Vagina (tissue), 2 donors: Measurements from ENCODE around the gene SUPT6H. TPM values are rescaled to one million over a fixed set of nuclear protein-coding genes. Genes with fewer than 3 reads are reported as not detected.

ENCODE experiments used
- DNase-seq, 2 donors: peaks; one replicate each; pipeline ENCODE4 v3.0.0-alpha.2; 2017; ENCODE audit errors: extremely low spot score in 2 of 2
- H3K27ac ChIP-seq: fragments of 200-600 bp; sonication (generic); one replicate; pipeline ENCODE4 v1.5.1; 2019
- H3K27me3 ChIP-seq: fragments of 200-600 bp; sonication (generic); one replicate; pipeline ENCODE4 v1.5.1; 2019
- H3K36me3 ChIP-seq, 2 donors: fragments of 200-600 bp; sonication (generic); one replicate each; pipeline ENCODE4 v1.5.1; 2017 to 2019
- H3K4me1 ChIP-seq: fragments of 200-600 bp; sonication (generic); one replicate; pipeline ENCODE4 v1.5.1; 2019
- H3K4me3 ChIP-seq, 2 donors: fragments of 200-600 bp; sonication (generic); 1 replicate in 1 of 2; 2 replicates in 1 of 2; pipeline ENCODE4 v1.5.1; 2016 to 2019
- H3K9me3 ChIP-seq: fragments of 200-600 bp; sonication (generic); one replicate; pipeline ENCODE4 v1.5.1; 2019
- POLR2A ChIP-seq, 2 donors: fragments of 450-650 bp; IDR thresholded peaks; one replicate each; pipeline ENCODE4 v1.6.1; 2017; ENCODE audit warnings: antibody characterized with exemption in 2 of 2, mild to moderate bottlenecking in 2 of 2, moderate library complexity in 2 of 2
- POLR2AphosphoS5 ChIP-seq, 2 donors: sonication (generic); formaldehyde crosslinking; IDR thresholded peaks; one replicate each; pipeline ENCODE4 v1.9.0; 2017; ENCODE audit warnings: antibody characterized with exemption in 2 of 2, mild to moderate bottlenecking in 2 of 2, low read depth in 1 of 2; ENCODE audit not compliant: insufficient read depth in 1 of 2
- intact Hi-C: fragments of 100-400 bp; cut with DNase I; formaldehyde crosslinking; loops from one replicate; pipeline ENCODE4 v1.15.1; 2023
- total RNA-seq: library from RNA; depleted of rRNA; stranded (reverse); fragments of >200 nt; gene quantifications from one replicate; pipeline ENCODE4 v1.2.3, GENCODE V29; 2016
- TF ChIP-seq, protein P1 (sequence below), 3 experiments: fragments of 450-650 bp in 2 of 3; fragments of 200-600 bp in 1 of 3; sonication (generic) in 1 of 3; IDR thresholded peaks; one replicate each; pipeline ENCODE4 v1.5.1; 2017 to 2019; ENCODE audit warnings: antibody characterized with exemption in 3 of 3, mild to moderate bottlenecking in 2 of 3, moderate library complexity in 2 of 3

The SUPT6H gene
- total RNA-seq, 1 donor from 2014 or later, result 89.6 TPM

DNA sequence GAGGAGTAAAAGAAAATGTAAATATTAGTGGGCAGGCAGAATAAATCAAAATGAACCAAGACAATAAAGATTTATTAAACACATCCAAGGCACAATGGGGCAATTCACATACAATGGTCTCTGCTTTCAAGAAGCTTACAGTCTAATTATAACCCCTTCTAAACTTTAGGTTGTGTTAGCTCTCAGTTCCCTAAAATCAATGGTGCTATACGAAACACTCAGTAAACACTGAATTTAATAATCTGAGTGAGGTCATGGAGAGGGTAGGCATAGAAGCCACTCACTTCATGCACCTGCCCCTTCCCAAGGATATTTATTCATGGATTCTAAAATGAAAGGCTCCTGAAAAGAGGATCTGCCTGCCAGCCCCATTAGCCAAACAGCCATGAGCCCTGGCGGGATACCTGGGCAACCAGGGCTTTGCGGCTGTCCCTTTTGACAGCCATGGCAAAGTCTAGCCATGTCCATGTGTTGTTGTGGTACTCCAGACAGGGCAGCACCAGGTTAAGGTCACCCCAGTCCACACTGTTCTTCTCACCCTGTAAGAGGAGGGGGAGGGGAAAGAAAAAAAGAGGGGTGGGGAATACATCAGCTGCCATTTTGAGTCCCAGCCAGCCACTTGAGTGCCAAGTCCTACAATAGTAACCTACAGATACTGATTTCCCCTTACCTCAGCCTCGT is 46.6 kb upstream of the SUPT6H start:
- no peak overlapping the region for H3K4me3 ChIP-seq
- TF ChIP-seq POLR2AphosphoS5 (IDR thresholded peaks at IDR 0.05; ENCODE audit: insufficient read depth in 1 of 2, low read depth in 1 of 2), result no peak
- TF ChIP-seq POLR2A (IDR thresholded peaks at IDR 0.05), result no peak
- TF ChIP-seq, protein P1, sequence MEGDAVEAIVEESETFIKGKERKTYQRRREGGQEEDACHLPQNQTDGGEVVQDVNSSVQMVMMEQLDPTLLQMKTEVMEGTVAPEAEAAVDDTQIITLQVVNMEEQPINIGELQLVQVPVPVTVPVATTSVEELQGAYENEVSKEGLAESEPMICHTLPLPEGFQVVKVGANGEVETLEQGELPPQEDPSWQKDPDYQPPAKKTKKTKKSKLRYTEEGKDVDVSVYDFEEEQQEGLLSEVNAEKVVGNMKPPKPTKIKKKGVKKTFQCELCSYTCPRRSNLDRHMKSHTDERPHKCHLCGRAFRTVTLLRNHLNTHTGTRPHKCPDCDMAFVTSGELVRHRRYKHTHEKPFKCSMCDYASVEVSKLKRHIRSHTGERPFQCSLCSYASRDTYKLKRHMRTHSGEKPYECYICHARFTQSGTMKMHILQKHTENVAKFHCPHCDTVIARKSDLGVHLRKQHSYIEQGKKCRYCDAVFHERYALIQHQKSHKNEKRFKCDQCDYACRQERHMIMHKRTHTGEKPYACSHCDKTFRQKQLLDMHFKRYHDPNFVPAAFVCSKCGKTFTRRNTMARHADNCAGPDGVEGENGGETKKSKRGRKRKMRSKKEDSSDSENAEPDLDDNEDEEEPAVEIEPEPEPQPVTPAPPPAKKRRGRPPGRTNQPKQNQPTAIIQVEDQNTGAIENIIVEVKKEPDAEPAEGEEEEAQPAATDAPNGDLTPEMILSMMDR (IDR thresholded peaks at IDR 0.05), result no peak
- DNase-seq, result no peak
- H3K27ac ChIP-seq, result no peak overlapping the region
- intact Hi-C loops, result loop anchor here (10.0 kb wide), 1 partner anchor 121 kb away; no protein-coding TSS in a partner anchor
- H3K9me3 ChIP-seq, result no peaks in the 10 kb centered on the region
- H3K36me3 ChIP-seq, result peaks cover 4 to 68% of the 10 kb centered on the region in 2 donors
- H3K4me1 ChIP-seq, result no peaks in the 10 kb centered on the region
- no peaks in the 10 kb centered on the region for H3K27me3 ChIP-seq

DNA sequence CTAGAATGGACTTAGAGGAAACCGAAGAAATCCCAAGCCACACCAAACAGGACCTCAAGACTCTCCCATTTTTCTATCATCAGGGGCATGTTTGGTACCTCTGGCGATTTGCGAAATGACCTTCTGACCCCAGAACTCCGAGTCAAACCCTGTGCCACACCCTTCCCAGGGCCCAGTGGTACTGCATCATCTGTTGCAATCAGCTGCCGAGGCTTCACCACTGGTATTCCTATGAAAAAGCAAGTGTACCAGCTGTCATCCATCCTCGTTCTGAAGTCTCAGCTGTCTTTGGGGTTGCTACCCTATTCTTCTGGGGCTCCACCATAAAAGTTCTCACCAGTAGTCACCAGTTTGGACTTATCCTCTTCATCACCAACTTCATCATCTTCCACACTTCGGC is 45.7 kb upstream of the SUPT6H start:
- TF ChIP-seq POLR2AphosphoS5 (IDR thresholded peaks at IDR 0.05; ENCODE audit: insufficient read depth in 1 of 2, low read depth in 1 of 2) (no peak), POLR2A (IDR thresholded peaks at IDR 0.05) (no peak)
- H3K36me3 ChIP-seq, result peaks cover 4 to 77% of the 10 kb centered on the region in 2 donors
- intact Hi-C loops, result loop anchor here (10.0 kb wide), 1 partner anchor 121 kb away; no protein-coding TSS in a partner anchor
- no peaks in the 10 kb centered on the region for H3K9me3 ChIP-seq
- no peak overlapping the region for H3K27ac ChIP-seq
- H3K4me3 ChIP-seq, result no peak overlapping the region
- H3K4me1 ChIP-seq, result no peaks in the 10 kb centered on the region
- no peak for DNase-seq
- H3K27me3 ChIP-seq, result no peaks in the 10 kb centered on the region

GRCh38 chr17:28618464-28618863 is 43.5 kb upstream of the SUPT6H start:
- Histone ChIP-seq H3K4me1 (no peaks in the 10 kb centered on the region), H3K9me3 (no peaks in the 10 kb centered on the region), H3K36me3 (peaks cover 4 to 99% of the 10 kb centered on the region in 2 donors), H3K27ac (no peak overlapping the region), H3K27me3 (no peaks in the 10 kb centered on the region), H3K4me3 (no peak overlapping the region)
- TF ChIP-seq, protein P1 (IDR thresholded peaks at IDR 0.05), result no peak
- no peak for TF ChIP-seq POLR2A (IDR thresholded peaks at IDR 0.05)
- TF ChIP-seq POLR2AphosphoS5 (IDR thresholded peaks at IDR 0.05; ENCODE audit: insufficient read depth in 1 of 2, low read depth in 1 of 2), result no peak
- intact Hi-C loops, result loop anchor here (10.0 kb wide), 1 partner anchor 124 kb away; no protein-coding TSS in a partner anchor
- no peak for DNase-seq

- TF ChIP-seq POLR2A (IDR thresholded peaks at IDR 0.05), result no peak
- TF ChIP-seq POLR2AphosphoS5 (IDR thresholded peaks at IDR 0.05; ENCODE audit: insufficient read depth in 1 of 2, low read depth in 1 of 2), result no peak
- TF ChIP-seq, protein P1 (IDR thresholded peaks at IDR 0.05), result no peak
- H3K27ac ChIP-seq, result no peak overlapping the region
- DNase-seq, result no peak
- H3K4me3 ChIP-seq, result no peak overlapping the region
- H3K36me3 ChIP-seq, result peaks cover 4 to 98% of the 10 kb centered on the region in 2 donors
- H3K9me3 ChIP-seq, result no peaks in the 10 kb centered on the region
- H3K27me3 ChIP-seq, result no peaks in the 10 kb centered on the region
- intact Hi-C loops, result no loop called here
- no peaks in the 10 kb centered on the region for H3K4me1 ChIP-seq
These were observed 42.0 kb upstream of the SUPT6H start for GRCh38 chr17:28620010-28620409.

DNA sequence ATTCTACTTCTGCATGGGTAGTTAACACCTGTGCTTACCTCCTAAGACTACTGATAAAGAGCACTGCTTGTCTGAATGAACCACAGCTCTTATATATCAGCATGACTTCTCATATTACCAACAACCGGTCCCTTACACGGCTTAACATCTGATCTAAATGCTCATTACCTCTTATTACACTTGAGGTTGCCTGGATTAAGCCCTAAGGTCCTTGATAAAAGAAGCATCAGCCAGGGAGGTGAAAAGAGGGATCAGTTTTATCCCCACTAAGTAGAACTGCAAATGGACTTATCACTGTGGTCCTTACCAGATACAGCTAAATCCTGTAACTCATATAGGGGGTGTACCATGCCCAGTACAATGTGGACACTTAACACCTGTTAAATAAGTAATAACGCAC is 39.8 kb upstream of the SUPT6H start:
- no peaks in the 10 kb centered on the region for H3K27me3 ChIP-seq
- intact Hi-C loops, result no loop called here
- no peak overlapping the region for H3K4me3 ChIP-seq
- no peak overlapping the region for H3K27ac ChIP-seq
- H3K36me3 ChIP-seq, result peaks cover 0 to 78% of the 10 kb centered on the region in 2 donors
- no peaks in the 10 kb centered on the region for H3K4me1 ChIP-seq
- no peak for DNase-seq
- no peak for TF ChIP-seq POLR2A (IDR thresholded peaks at IDR 0.05)
- TF ChIP-seq POLR2AphosphoS5 (IDR thresholded peaks at IDR 0.05; ENCODE audit: insufficient read depth in 1 of 2, low read depth in 1 of 2), result no peak
- TF ChIP-seq, protein P1 (IDR thresholded peaks at IDR 0.05), result no peak
- no peaks in the 10 kb centered on the region for H3K9me3 ChIP-seq
